T-helper 1 cell treated with Interleukin-12 subunit alpha and Interleukin-12 subunit beta and Interleukin-4 antibody, amounts not matched to agents 30 ng/mL and 1 ng/mL, for 36 hours (primary cell): ENCODE results near the gene PTPRF. TPM values are rescaled to one million over a fixed set of nuclear protein-coding genes. Genes with fewer than 3 reads are reported as not detected.
"Not testable (repeated sequence)": the region's sequence is repeated elsewhere in the genome, so short reads cannot be mapped to it uniquely, and the experiment has no call there.

Experiments
- intact Hi-C: fragments of 100-400 bp; cut with micrococcal nuclease; formaldehyde crosslinking; loops from one replicate; pipeline ENCODE4 v1.15.1; 2024
- total RNA-seq: library from RNA; stranded (reverse); gene quantifications from 2 replicates; pipeline ENCODE4 v1.2.3, GENCODE V29; 2022

PTPRF gene
- total RNA-seq: 0.68 and 0.81 TPM in 2 replicates

- intact Hi-C loops: loop anchor here (1.0 kb wide), 2 partner anchors 303 to 416 kb away; partner anchors contain the start of gene IPO13
Observed at GRCh38 chr1:43530483-43531106, at the start of gene PTPRF. Gene PTPRF (plus strand): TSS chr1:43530883. CDS start chr1:43545076, 14,193 bp downstream.

- intact Hi-C loops: no loop called here
Observed at GRCh38 chr1:43481491-43481890, 49.2 kb upstream of the PTPRF start.

GRCh38 chr1:43482215-43482614 lies 48.5 kb upstream of the PTPRF start:
- intact Hi-C loops: no loop called here

- intact Hi-C loops: no loop called here
Observed at GRCh38 chr1:43484367-43484766, 46.3 kb upstream of the PTPRF start.

- intact Hi-C loops: no loop called here
Observed at GRCh38 chr1:43488165-43488564, 42.5 kb upstream of the PTPRF start.

GRCh38 chr1:43491061-43491460 lies 39.6 kb upstream of the PTPRF start:
- intact Hi-C loops: no loop called here

- intact Hi-C loops: no loop called here
Observed at GRCh38 chr1:43492826-43493225, 37.9 kb upstream of the PTPRF start.

GRCh38 chr1:43493661-43494450 lies 36.8 kb upstream of the PTPRF start:
- intact Hi-C loops: no loop called here

- intact Hi-C loops: no loop called here
Observed at GRCh38 chr1:43495204-43495603, 35.5 kb upstream of the PTPRF start.

- intact Hi-C loops: no loop called here
Observed at GRCh38 chr1:43499898-43500297, 30.8 kb upstream of the PTPRF start.

GRCh38 chr1:43501806-43502205 lies 28.9 kb upstream of the PTPRF start:
- intact Hi-C loops: not testable (repeated sequence)

- intact Hi-C loops: no loop called here
Observed at GRCh38 chr1:43503534-43503933, 27.1 kb upstream of the PTPRF start.

- intact Hi-C loops: no loop called here
Observed at GRCh38 chr1:43505077-43505780, 25.5 kb upstream of the PTPRF start.

- intact Hi-C loops: no loop called here
Observed at GRCh38 chr1:43506233-43506632, 24.4 kb upstream of the PTPRF start.

- intact Hi-C loops: no loop called here
Observed at GRCh38 chr1:43507296-43508295, 23.1 kb upstream of the PTPRF start.

- intact Hi-C loops: no loop called here
Observed at GRCh38 chr1:43509007-43509739, 21.5 kb upstream of the PTPRF start.

- intact Hi-C loops: no loop called here
Observed at GRCh38 chr1:43509740-43510375, 20.8 kb upstream of the PTPRF start.

- intact Hi-C loops: no loop called here
Observed at GRCh38 chr1:43510621-43511020, 20.1 kb upstream of the PTPRF start.

GRCh38 chr1:43511394-43511793 lies 19.3 kb upstream of the PTPRF start:
- intact Hi-C loops: no loop called here

GRCh38 chr1:43512133-43512532 lies 18.6 kb upstream of the PTPRF start:
- intact Hi-C loops: no loop called here
